A549 treated with DMSO at 1 μM for 4 hours (cell line): Measurements from ENCODE around the gene PCNX3. TPM values are rescaled to one million over a fixed set of nuclear protein-coding genes. Genes with fewer than 3 reads are reported as not detected.

ENCODE experiments used
- total RNA-seq: library from RNA; stranded (reverse); fragments of 200-300 nt; extraction: Qiagen RNA extraction; gene quantifications from 5 replicates; pipeline ENCODE4 v1.2.3, GENCODE V29; 2022; ENCODE audit warnings: low read depth

Gene PCNX3
- 29.3 to 41.5 TPM (median 36.7 TPM) in 5 replicates for total RNA-seq

DNA sequence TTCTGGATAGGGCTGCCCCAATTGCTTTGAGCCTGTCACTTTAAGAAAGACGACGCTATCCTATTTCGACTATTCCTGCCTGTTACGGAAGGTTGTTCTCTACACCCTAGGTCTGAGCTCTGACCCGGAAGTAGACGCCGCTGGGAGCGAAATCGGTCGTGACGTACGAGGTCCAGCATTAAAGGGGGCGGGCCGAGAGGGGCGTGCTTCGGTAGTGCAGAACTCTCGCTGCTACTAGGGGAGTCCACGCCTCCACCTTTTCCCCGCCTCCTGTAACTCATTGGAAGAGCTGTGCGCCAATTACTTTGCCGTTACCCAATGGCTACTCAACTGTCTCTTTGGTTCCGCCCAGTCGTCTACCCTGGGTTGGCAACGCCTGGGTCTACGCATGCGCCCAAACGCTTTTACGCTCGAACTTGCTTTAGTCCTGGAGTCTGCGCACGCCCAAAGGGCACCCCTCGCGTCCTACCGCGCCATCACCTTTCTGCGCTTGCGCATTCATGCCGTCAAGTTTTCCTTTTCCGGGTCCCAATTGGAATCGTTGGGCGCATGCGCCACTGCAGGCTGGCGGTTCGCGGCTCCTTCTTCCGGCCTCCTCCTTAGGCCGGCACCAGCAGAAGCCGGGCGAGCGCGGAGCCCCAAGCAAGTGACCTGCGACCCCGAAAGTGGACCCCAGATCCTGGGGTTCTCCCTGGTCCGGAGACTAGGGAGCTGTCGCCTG is at the start of gene PCNX3:
Gene PCNX3, plus strand, starts transcription at position 548 of the 721 bp plus-strand sequence. CDS start 536 bp downstream, outside the sequence.

DNA sequence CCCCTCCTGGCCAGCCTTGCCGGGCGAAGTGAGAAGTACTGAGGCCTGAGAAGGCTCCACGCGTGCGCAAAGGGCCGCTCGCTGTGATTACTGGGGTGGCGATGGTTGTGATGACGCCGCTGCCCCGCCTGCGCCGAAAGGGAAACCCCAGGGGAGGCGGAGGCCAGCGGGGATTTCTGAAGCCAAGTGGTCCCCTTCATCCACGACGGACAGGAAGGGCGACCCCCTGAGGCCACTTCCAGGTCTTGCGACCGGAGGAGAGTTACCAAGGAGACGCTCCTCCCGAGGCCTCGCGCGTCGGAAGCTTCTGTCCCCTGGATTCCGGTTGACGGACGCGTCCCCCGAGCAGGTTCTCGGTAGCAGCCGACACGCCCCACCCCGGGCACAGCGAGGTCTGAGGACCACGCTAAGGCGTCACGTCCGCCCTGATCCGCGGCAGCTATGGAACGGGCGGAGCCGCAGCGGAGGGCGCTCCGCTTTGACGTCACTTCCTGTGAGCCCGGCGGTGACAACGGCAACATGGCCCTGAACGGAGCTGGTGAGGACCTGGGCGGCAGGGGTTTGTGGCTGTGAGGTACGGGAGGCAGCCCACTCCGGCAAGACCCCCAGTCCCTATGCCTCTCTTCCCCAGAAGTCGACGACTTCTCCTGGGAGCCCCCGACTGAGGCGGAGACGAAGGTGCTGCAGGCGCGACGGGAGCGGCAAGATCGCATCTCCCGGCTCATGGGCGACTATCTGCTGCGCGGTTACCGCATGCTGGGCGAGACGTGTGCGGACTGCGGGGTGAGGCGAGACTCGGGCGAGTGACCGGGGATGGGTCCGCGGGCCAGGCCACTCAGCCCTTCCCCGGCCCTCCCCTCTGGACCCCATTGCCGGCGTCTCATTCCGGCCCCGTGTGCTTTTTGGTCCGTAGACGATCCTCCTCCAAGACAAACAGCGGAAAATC is 45.3 kb upstream of the PCNX3 start, which contains the start of gene ZNRD2:
Gene ZNRD2, plus strand, starts transcription at position 505 of the 946 bp plus-strand sequence. Its CDS starts 15 bp downstream, at position 520.

DNA sequence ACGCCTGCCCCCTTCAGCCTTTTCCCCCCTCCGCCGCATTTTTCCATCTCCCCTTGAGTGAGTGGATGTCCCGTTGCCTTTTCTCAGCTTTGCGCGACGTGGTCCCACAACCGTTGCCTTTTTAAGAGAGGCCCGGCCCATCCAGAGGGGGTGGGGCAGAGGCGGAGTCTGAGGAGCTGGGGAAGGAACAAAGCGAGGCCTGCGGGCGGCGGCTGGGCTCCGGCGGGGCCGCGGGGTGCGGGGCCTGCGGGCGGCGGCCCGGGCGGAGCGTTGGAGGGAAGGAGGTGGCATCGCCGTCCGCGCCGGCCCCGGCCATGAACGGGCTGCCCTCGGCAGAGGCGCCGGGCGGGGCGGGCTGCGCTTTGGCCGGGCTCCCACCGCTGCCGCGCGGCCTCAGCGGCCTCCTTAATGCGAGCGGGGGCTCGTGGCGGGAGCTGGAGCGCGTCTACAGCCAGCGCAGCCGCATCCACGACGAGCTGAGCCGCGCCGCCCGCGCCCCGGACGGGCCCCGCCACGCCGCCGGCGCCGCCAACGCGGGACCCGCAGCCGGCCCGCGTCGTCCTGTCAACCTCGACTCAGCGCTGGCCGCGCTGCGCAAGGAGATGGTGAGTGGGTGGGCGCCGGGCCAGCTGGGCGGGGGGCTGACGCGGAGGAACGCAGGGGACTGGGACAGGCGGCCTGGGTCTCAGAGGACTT is 43.1 kb upstream of the PCNX3 start, which contains the start of gene FAM89B:
Gene FAM89B, plus strand, starts transcription at position 183 of the 696 bp plus-strand sequence. Its CDS starts 132 bp downstream, at position 315.

DNA sequence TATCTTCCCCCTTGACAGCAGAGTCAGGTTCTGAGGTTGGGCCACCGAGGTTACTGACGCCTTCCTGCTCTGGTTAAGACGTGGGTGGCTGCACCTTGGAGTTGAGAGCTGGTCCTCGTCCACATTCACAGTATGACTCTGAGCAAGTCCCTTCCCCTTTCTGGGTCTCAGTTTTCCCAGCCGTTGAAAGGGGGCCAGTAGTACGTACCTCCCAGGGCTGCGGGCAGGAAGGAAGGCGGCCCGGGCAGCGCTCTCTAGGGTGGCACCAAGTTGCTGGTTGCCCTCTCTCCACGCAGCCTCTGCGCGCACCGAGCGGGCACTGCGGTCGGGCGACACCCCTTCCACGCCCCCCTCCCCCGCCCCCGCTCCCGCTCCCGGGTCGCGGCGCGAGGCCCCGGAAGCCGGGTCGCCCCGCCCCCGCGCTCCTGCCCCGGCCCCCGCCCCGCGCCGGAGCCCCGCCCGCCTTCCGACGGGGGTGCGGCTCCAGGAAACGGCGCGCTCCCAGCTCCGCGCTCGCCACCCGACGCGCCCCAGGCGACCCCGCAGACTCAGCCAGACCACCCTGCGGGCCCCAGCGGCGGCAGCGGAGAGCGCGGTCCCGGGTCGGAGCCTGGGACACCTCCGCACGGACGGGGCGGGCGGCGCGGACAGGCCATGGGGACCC is 39.9 kb upstream of the PCNX3 start, which contains the start of gene EHBP1L1:
Gene EHBP1L1, plus strand, starts transcription at position 486 of the 664 bp plus-strand sequence. CDS start 250 bp downstream, outside the sequence.

DNA sequence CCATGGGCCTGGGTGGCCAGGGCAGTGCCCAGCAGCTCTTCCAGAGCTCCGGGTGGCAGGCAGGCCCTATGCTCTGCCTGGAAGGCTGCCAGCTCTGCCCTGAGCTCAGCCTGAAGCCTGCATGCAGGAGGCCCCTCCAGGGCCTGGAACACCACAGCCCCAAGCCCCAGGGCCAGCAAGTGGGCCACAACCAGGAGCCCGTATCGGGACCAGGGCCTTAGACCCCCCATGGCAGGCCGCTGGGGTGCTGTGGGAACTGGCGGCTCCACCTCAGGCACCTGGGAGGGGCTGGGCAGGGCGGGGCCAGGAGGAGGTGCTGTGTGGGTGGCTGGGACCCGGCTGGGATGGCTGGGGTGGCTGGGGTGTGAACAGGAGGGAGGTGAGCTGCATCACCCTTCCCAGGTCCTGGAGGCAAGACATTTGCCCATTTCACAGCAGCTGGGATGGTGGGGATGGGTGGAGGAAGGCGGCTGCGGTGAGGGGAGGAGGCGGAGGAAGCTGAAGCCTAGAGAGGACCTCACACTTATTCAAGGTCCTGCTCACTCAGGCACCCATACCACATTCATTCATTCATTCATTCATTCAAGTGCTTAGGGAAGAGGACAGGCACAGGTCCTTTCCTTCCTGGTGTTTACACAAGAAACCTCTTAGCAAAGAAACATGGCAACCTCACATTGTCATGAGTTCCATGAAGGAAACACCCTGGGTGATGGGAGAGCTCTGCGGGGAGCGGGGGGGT is 19.9 kb upstream of the PCNX3 start, which contains the start of gene KCNK7:
Gene KCNK7, minus strand, starts transcription at position 258 of the 739 bp plus-strand sequence. Its CDS starts 28 bp downstream, at position 230.

DNA sequence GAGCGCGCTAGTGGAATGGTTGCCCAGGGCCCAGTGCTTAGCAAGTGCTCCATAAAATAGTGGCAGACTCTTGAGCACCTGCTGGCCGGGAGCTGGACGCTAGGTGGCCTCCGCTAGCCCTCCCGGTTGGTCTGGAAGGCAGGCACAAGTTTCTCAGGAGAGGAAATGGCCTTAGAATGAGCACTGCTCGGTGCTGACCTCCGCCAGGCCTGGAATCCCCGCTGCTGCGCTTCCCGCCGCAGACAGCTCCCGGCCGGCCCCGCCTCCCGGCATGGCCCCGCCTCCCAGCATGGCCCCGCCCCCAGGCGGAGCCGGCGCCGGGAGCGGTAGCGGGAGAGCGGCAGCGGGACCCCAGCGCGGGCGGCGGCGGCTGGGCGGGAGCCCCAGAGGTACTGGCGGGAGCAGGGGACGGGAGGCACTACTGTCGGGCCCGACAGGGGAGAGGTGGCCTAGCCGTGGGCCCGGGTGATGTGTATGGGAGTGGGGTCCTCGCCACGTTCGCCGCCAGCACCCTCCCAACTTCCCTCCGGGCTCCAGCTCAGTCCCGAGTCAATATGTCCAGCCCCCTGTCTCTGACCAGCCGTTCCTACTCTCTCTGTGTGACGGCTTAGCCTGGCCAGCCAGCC is 22.3 kb downstream of the PCNX3 start, which contains the start of gene SIPA1:
Gene SIPA1, plus strand, starts transcription at position 308 of the 626 bp plus-strand sequence. CDS start 2,821 bp downstream, outside the sequence.

DNA sequence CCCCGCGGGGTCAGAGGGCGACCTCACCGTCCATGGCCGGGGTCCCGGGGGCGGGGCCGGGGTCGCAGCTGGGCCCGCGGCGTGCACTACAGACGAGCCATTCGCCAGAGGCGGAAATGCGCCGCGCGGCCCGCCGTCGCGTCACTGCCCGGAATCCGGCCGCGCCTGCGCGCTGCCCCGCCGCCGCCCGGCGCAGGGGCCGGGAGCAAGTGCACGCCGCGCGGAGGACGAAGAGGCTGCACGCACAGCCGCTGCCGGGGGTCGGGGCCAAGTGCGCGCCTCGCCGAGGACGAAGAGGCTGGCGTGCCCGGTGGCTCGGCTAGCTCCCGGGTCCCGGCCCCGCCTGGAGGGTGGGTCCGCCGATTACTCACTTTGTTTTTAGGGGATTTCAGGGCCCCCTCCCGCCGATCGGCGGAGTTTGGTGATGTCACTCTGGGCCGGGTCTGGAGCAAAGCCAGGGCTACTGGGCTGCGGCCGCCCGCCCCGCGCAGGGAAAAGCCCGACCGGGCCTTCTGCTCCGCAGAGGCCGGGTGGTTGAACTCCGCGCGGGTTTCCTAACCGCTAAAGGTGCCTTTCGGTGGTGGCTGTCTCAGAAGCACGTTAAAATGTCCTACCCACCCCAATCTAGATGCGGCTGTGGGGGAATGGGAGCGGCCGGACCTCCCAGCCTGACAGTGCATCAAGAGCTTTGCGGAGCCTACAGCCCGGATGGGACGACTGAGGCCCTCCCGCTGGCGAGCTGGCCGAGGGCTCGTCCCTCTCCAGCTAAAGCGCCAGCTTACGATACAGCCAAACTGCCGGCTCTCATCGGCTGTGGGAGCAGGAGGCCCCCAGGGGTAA is 47.4 kb downstream of the PCNX3 start, which contains the start of gene RELA:
Gene RELA, minus strand, starts transcription at position 118 of the 840 bp plus-strand sequence. Its CDS starts 84 bp downstream, at position 34.

Other genes with a start within 250 kb of the PCNX3 start
- 10.5 to 12.9 TPM (median 11.5 TPM) in 5 replicates for gene SLC25A45, start 233.1 kb upstream of the PCNX3 start, total RNA-seq
- gene FRMD8, start 229.1 kb upstream of the PCNX3 start, total RNA-seq, result 42.5 to 52.5 TPM (median 51.4 TPM) in 5 replicates
- gene NEAT1, start 193.0 kb upstream of the PCNX3 start, total RNA-seq, result 133 to 221 TPM (median 217 TPM) in 5 replicates
- gene MALAT1, start 116.7 kb upstream of the PCNX3 start, total RNA-seq, result 47.2 to 76.6 TPM (median 61.1 TPM) in 5 replicates
- gene SCYL1, start 90.7 kb upstream of the PCNX3 start, total RNA-seq, result 47.1 to 63.4 TPM (median 58.1 TPM) in 5 replicates
- gene LTBP3, start 57.4 kb upstream of the PCNX3 start, total RNA-seq, result 92.6 to 142 TPM (median 111 TPM) in 5 replicates
- gene ZNRD2, start 45.3 kb upstream of the PCNX3 start, total RNA-seq, result 64.8 to 81.6 TPM (median 75.2 TPM) in 5 replicates
- 29.8 to 56.2 TPM (median 48.0 TPM) in 5 replicates for gene FAM89B, start 43.2 kb upstream of the PCNX3 start, total RNA-seq
- 35.8 to 46.9 TPM (median 39.7 TPM) in 5 replicates for gene EHBP1L1, start 39.7 kb upstream of the PCNX3 start, total RNA-seq
- gene KCNK7, start 20.0 kb upstream of the PCNX3 start, total RNA-seq, result 0.11 to 2.2 TPM (median 0.31 TPM) in 5 replicates
- gene MAP3K11, start 1.6 kb upstream of the PCNX3 start, total RNA-seq, result 44.1 to 59.2 TPM (median 50.6 TPM) in 5 replicates
- gene SIPA1, start 22.3 kb downstream of the PCNX3 start, total RNA-seq, result 9.7 to 22.5 TPM (median 18.8 TPM) in 5 replicates
- gene RELA, start 47.1 kb downstream of the PCNX3 start, total RNA-seq, result 74.4 to 83.8 TPM (median 81.1 TPM) in 5 replicates
- gene KAT5, start 96.5 kb downstream of the PCNX3 start, total RNA-seq, result 44.8 to 54.2 TPM (median 47.0 TPM) in 5 replicates
- 23.8 to 48.1 TPM (median 44.1 TPM) in 5 replicates for gene RNASEH2C, start 105.0 kb downstream of the PCNX3 start, total RNA-seq
- gene AP5B1, start 165.2 kb downstream of the PCNX3 start, total RNA-seq, result 10.0 to 13.8 TPM (median 11.8 TPM) in 5 replicates
- gene OVOL1, start 171.3 kb downstream of the PCNX3 start, total RNA-seq, result 0.02 to 0.08 TPM (median 0.02 TPM) in 3 of 5 replicates, not detected in the others
- gene SNX32, start 218.2 kb downstream of the PCNX3 start, total RNA-seq, result 0.06 to 0.14 TPM (median 0.11 TPM) in 4 of 5 replicates, not detected in the other
- 2,114 to 2,300 TPM (median 2,193 TPM) in 5 replicates for gene CFL1, start 242.4 kb downstream of the PCNX3 start, total RNA-seq
- 24.8 to 34.5 TPM (median 33.9 TPM) in 5 replicates for gene MUS81, start 244.7 kb downstream of the PCNX3 start, total RNA-seq